Keratinocyte (primary cell): ENCODE data around the gene TSHZ3. TPM values are rescaled to one million over a fixed set of nuclear protein-coding genes. Genes with fewer than 3 reads are reported as not detected.

Experiments
- DNase-seq: peaks from one replicate; pipeline ENCODE4 v3.0.0-alpha.2; 2011; ENCODE audit warnings: low read depth, missing footprints, low spot score
- FAIRE-seq: peaks from 2 replicates; lab custom pipeline; 2011; peaks lifted over from hg19 to GRCh38; lab: Jason Lieb, UNC
- H2AFZ ChIP-seq: 2 replicates; pipeline ENCODE4 v1.6.0; 2012; ENCODE audit warnings: low read length, control low read depth, inconsistent platforms; ENCODE audit not compliant: control insufficient read depth
- H3K27ac ChIP-seq: 2 replicates; pipeline ENCODE4 v1.5.1; 2011; ENCODE audit warnings: low read length; ENCODE audit not compliant: control insufficient read depth, insufficient read depth
- H3K27me3 ChIP-seq: 3 replicates; pipeline ENCODE4 v1.6.0; 2011; ENCODE audit warnings: low read length; ENCODE audit not compliant: control insufficient read depth, insufficient read depth; ENCODE audit errors: extremely low read depth
- H3K36me3 ChIP-seq, 2 experiments: 2 replicates in 1 of 2; 3 replicates in 1 of 2; pipeline ENCODE4 v1.5.1; 2011; ENCODE audit warnings: low read length in 2 of 2, mild to moderate bottlenecking in 1 of 2; ENCODE audit not compliant: control insufficient read depth in 2 of 2, insufficient read depth in 2 of 2; ENCODE audit errors: extremely low read depth in 1 of 2
- H3K4me1 ChIP-seq: 3 replicates; pipeline ENCODE4 v1.5.1; 2011; ENCODE audit warnings: low read length; ENCODE audit not compliant: control insufficient read depth, insufficient read depth; ENCODE audit errors: extremely low read depth
- H3K4me2 ChIP-seq: 3 replicates; pipeline ENCODE4 v1.6.0; 2011; ENCODE audit warnings: low read depth, low read length; ENCODE audit not compliant: control insufficient read depth, insufficient read depth; ENCODE audit errors: extremely low read depth
- H3K4me3 ChIP-seq, 3 experiments: fragments of 200-600 bp in 1 of 3; sonication (generic) in 1 of 3; 2 replicates in 2 of 3; 3 replicates in 1 of 3; pipeline ENCODE4 v1.5.1; 2011 to 2016; ENCODE audit warnings: low read length in 3 of 3, mild to moderate bottlenecking in 3 of 3, control low read depth in 2 of 3, inconsistent platforms in 1 of 3, low read depth in 1 of 3, mixed read lengths in 1 of 3, mixed run types in 1 of 3, moderate library complexity in 1 of 3; ENCODE audit not compliant: control insufficient read depth in 2 of 3, insufficient read depth in 2 of 3; ENCODE audit errors: extremely low read depth in 1 of 3
- H3K79me2 ChIP-seq: 2 replicates; pipeline ENCODE4 v1.6.0; 2012; ENCODE audit warnings: low read length; ENCODE audit not compliant: control insufficient read depth, insufficient read depth
- H3K9ac ChIP-seq: 3 replicates; pipeline ENCODE4 v1.6.0; 2011; ENCODE audit warnings: low read length; ENCODE audit not compliant: control insufficient read depth, insufficient read depth; ENCODE audit errors: extremely low read depth
- H3K9me1 ChIP-seq: 3 replicates; pipeline ENCODE4 v1.6.0; 2011; ENCODE audit warnings: low read length; ENCODE audit not compliant: control insufficient read depth, insufficient read depth; ENCODE audit errors: extremely low read depth
- H3K9me3 ChIP-seq: 2 replicates; pipeline ENCODE4 v1.5.1; 2012; ENCODE audit warnings: low read depth, low read length; ENCODE audit not compliant: control insufficient read depth
- H4K20me1 ChIP-seq: 3 replicates; pipeline ENCODE4 v1.6.0; 2011; ENCODE audit warnings: low read length; ENCODE audit not compliant: control insufficient read depth, insufficient read depth; ENCODE audit errors: extremely low read depth
- CTCF ChIP-seq, 3 experiments: IDR thresholded peaks in 1 of 3; conservative IDR thresholded peaks in 1 of 3; optimal IDR thresholded peaks in 1 of 3; 2 replicates in 2 of 3; 3 replicates in 1 of 3; pipeline versions ENCODE3 to v1.5.1; 2011; ENCODE audit warnings: low read length in 3 of 3, mild to moderate bottlenecking in 3 of 3, moderate library complexity in 2 of 3, control low read depth in 1 of 3, inconsistent platforms in 1 of 3; ENCODE audit not compliant: insufficient read depth in 2 of 3; ENCODE audit errors: extremely low read depth in 1 of 3
- EZH2 ChIP-seq: IDR thresholded peaks from one replicate; pipeline ENCODE4 v1.6.1; 2012; ENCODE audit warnings: inconsistent platforms, mild to moderate bottlenecking, low read length, moderate library complexity
- dilution Hi-C: fragments of 300-500 bp; cut with MboI; formaldehyde crosslinking; loops from one replicate; pipeline ENCODE4 v1.7.0; 2020; ENCODE audit warnings: low sequenced_read_pairs; ENCODE audit not compliant: extremely low pct_ligation_motif_present
- polyA plus RNA-seq, 5 experiments: library from polyadenylated mRNA; depleted of rRNA in 3 of 5; stranded (reverse) in 3 of 5; stranded (forward) in 1 of 5; unstranded in 1 of 5; fragments of >200 nt; gene quantifications; 1 replicate in 1 of 5; 2 replicates in 3 of 5; 3 replicates in 1 of 5; pipeline versions ENCODE4 v1.2.1 to v1.2.3, GENCODE V29; 2011 to 2012; ENCODE audit warnings: missing spikeins in 2 of 5, low read depth in 1 of 5, low replicate concordance in 1 of 5

The TSHZ3 gene
- polyA plus RNA-seq, 1 donor (not counting 4 experiments of a cell fraction or from before 2014, with no cell fraction given) = 3.6 TPM

DNA sequence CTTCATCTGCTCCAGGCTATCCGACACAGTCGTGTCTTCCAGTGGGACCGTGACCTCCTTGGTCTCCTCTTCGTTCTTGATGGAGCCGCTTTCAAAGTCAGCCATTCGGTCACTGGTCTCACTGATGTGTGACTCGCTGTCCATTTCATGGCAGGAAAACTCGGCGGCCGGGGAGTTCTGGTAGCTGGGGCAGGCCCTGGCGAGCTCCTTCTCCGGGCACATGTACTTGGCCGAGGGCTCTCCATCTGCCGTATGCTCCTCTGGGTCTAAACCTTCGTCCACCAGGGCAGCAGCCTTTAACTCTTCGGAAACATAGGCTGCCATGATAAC, 69.8 kb downstream of the TSHZ3 start:
- Histone ChIP-seq H3K4me1 (no peaks in the 10 kb centered on the region), H3K9me3 (no peaks in the 10 kb centered on the region), H3K4me2 (no peak overlapping the region), H2AFZ (no peak overlapping the region), H4K20me1 (no peaks in the 10 kb centered on the region), H3K27ac (no peak overlapping the region), H3K9ac (no peak overlapping the region), H3K79me2 (peaks cover 2% of the 10 kb centered on the region), H3K9me1 (no peaks in the 10 kb centered on the region), H3K4me3 (no peak overlapping the region), H3K36me3 (peaks cover 3 to 14% of the 10 kb centered on the region in 2 experiments), H3K27me3 (no peaks in the 10 kb centered on the region)
- DNase-seq = no peak
- no peak for FAIRE-seq
- dilution Hi-C loops = no loop called here
- TF ChIP-seq CTCF (optimal IDR thresholded peaks at IDR 0.05 in 1 of 3, IDR thresholded peaks at IDR 0.05 in 1 of 3, conservative IDR thresholded peaks at IDR 0.05 in 1 of 3; ENCODE audit: extremely low read depth in 1 of 3, insufficient read depth in 2 of 3, low read length in 3 of 3) (no peak), EZH2 (no peak)

GRCh38 chr19:31278555-31279435, 70.4 kb downstream of the TSHZ3 start:
- H3K4me1 ChIP-seq = no peaks in the 10 kb centered on the region
- H3K9me3 ChIP-seq = no peaks in the 10 kb centered on the region
- H3K27me3 ChIP-seq = no peaks in the 10 kb centered on the region
- dilution Hi-C loops = no loop called here
- no peak overlapping the region for H3K27ac ChIP-seq
- TF ChIP-seq EZH2 = no peak
- no peak for TF ChIP-seq CTCF (optimal IDR thresholded peaks at IDR 0.05 in 1 of 3, IDR thresholded peaks at IDR 0.05 in 1 of 3, conservative IDR thresholded peaks at IDR 0.05 in 1 of 3; ENCODE audit: extremely low read depth in 1 of 3, insufficient read depth in 2 of 3, low read length in 3 of 3)
- no peak overlapping the region for H2AFZ ChIP-seq
- FAIRE-seq (no peak), DNase-seq (no peak)
- no peak overlapping the region for H3K4me3 ChIP-seq
- peaks cover 3 to 14% of the 10 kb centered on the region in 2 experiments for H3K36me3 ChIP-seq
- no peak overlapping the region for H3K9ac ChIP-seq
- H3K4me2 ChIP-seq = no peak overlapping the region
- no peaks in the 10 kb centered on the region for H3K9me1 ChIP-seq
- H4K20me1 ChIP-seq = no peaks in the 10 kb centered on the region
- peaks cover 2% of the 10 kb centered on the region for H3K79me2 ChIP-seq
